HCT116 (cell line): ENCODE measurements around the gene TUT1.
A peak's percentile ranks its signal among the peaks of the same experiment; 100 is the strongest.

ENCODE experiments used
- CEBPB ChIP-seq: IDR thresholded peaks from 2 replicates; pipeline ENCODE4 v1.6.1; 2012; ENCODE audit warnings: low read depth
- EZH2 ChIP-seq: fragments of 200-600 bp; sonication (generic); IDR thresholded peaks from 2 replicates; pipeline ENCODE4 v1.6.1; 2017; ENCODE audit warnings: antibody characterized with exemption, mixed run types
- EZH2phosphoT487 ChIP-seq: fragments of 200-600 bp; IDR thresholded peaks from 2 replicates; pipeline ENCODE4 v1.6.1; 2018; ENCODE audit warnings: antibody characterized with exemption, borderline replicate concordance
- POLR2A ChIP-seq: IDR thresholded peaks from 2 replicates; pipeline ENCODE4 v1.7.0; 2011; ENCODE audit warnings: borderline replicate concordance; ENCODE audit not compliant: insufficient read depth, insufficient read length; ENCODE audit errors: extremely low read depth
- SRF ChIP-seq: IDR thresholded peaks from 2 replicates; pipeline ENCODE4 v1.6.1; 2012; ENCODE audit warnings: low read depth
- ZNF274 ChIP-seq: fragments of 200-500 bp; sonication (Bioruptor generic); IDR thresholded peaks from 2 replicates; pipeline ENCODE4 v1.6.1; 2014; ENCODE audit warnings: mild to moderate bottlenecking, low read depth, low read length, inconsistent platforms
- TF ChIP-seq, protein P1 (sequence below), 3 experiments: fragments of 200-600 bp in 1 of 3; sonication (generic) in 1 of 3; IDR thresholded peaks in 2 of 3; conservative IDR thresholded peaks in 1 of 3; 2 replicates each; pipeline ENCODE4 v1.5.1; 2012 to 2017; ENCODE audit warnings: low read depth in 2 of 3, low read length in 2 of 3, antibody characterized with exemption in 1 of 3, borderline replicate concordance in 1 of 3, control low read depth in 1 of 3, mild to moderate bottlenecking in 1 of 3, mixed read lengths in 1 of 3, mixed run types in 1 of 3, moderate library complexity in 1 of 3; ENCODE audit not compliant: insufficient read depth in 1 of 3
- TF ChIP-seq, protein P2 (sequence below): IDR thresholded peaks from 2 replicates; pipeline ENCODE4 v1.6.1; 2012; ENCODE audit warnings: low read depth
- TF ChIP-seq, protein P3 (sequence below): IDR thresholded peaks from 2 replicates; pipeline ENCODE4 v1.6.1; 2011; ENCODE audit warnings: mild to moderate bottlenecking, low read length, moderate library complexity; ENCODE audit not compliant: insufficient replicate concordance; ENCODE audit errors: extremely low read depth
- TF ChIP-seq, protein P4 (sequence below): IDR thresholded peaks from 2 replicates; pipeline ENCODE4 v1.6.1; 2012

DNA sequence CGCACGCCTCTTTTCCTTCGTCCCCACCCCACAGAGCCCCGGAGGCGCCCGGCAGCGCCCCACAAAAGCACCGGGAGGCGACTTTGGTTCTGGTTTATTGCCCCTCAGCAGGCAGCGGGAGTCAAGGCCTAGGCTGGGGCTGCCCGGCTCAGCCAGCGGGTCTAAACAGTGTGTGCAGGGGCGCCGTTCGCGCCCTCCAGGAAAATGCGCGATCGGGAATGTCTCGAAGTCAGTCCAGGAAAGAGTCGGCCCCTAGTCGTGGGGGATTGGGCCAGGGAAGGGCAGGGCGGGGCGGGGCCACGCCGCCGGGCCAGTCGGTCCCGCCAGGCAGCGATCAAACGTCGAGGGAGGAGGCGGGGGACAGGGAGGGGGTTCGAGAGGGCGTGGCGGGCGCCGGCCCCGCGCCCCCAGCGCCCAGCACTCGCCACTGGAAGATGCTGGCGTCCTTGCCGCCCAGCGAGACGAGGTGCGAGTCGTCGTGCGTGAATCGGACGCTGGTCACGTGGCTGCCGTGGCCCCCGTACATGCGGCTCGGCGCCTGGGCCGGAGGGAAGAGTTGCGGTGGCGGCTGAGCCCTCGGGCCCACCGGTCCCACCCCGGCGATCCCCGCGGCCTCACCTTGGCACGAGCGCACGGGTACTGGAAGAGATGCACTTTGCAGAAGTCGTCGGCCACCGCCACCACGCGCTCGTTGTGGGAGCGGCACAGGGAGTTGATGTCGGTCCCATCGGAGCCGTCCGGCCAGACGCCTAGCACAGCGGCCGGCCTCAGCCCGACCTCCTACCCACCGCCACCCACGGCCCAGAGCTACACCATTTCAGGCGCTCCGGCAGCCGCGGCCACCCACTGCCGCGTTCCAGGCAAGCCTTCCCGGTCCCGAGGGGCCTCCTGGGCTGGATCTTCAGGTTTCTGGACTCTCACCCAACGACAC lies 11.1 kb upstream of the TUT1 start:
- TF ChIP-seq POLR2A (peak; percentile 17), EZH2 (no peak), CEBPB (no peak), SRF (no peak), EZH2phosphoT487 (no peak), ZNF274 (no peak)
- TF ChIP-seq, protein P1, sequence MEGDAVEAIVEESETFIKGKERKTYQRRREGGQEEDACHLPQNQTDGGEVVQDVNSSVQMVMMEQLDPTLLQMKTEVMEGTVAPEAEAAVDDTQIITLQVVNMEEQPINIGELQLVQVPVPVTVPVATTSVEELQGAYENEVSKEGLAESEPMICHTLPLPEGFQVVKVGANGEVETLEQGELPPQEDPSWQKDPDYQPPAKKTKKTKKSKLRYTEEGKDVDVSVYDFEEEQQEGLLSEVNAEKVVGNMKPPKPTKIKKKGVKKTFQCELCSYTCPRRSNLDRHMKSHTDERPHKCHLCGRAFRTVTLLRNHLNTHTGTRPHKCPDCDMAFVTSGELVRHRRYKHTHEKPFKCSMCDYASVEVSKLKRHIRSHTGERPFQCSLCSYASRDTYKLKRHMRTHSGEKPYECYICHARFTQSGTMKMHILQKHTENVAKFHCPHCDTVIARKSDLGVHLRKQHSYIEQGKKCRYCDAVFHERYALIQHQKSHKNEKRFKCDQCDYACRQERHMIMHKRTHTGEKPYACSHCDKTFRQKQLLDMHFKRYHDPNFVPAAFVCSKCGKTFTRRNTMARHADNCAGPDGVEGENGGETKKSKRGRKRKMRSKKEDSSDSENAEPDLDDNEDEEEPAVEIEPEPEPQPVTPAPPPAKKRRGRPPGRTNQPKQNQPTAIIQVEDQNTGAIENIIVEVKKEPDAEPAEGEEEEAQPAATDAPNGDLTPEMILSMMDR (IDR thresholded peaks at IDR 0.05 in 2 of 3, conservative IDR thresholded peaks at IDR 0.05 in 1 of 3; ENCODE audit: borderline replicate concordance in 1 of 3, insufficient read depth in 1 of 3, low read depth in 2 of 3, low read length in 2 of 3) = no peak
- TF ChIP-seq, protein P2, sequence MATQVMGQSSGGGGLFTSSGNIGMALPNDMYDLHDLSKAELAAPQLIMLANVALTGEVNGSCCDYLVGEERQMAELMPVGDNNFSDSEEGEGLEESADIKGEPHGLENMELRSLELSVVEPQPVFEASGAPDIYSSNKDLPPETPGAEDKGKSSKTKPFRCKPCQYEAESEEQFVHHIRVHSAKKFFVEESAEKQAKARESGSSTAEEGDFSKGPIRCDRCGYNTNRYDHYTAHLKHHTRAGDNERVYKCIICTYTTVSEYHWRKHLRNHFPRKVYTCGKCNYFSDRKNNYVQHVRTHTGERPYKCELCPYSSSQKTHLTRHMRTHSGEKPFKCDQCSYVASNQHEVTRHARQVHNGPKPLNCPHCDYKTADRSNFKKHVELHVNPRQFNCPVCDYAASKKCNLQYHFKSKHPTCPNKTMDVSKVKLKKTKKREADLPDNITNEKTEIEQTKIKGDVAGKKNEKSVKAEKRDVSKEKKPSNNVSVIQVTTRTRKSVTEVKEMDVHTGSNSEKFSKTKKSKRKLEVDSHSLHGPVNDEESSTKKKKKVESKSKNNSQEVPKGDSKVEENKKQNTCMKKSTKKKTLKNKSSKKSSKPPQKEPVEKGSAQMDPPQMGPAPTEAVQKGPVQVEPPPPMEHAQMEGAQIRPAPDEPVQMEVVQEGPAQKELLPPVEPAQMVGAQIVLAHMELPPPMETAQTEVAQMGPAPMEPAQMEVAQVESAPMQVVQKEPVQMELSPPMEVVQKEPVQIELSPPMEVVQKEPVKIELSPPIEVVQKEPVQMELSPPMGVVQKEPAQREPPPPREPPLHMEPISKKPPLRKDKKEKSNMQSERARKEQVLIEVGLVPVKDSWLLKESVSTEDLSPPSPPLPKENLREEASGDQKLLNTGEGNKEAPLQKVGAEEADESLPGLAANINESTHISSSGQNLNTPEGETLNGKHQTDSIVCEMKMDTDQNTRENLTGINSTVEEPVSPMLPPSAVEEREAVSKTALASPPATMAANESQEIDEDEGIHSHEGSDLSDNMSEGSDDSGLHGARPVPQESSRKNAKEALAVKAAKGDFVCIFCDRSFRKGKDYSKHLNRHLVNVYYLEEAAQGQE = no peak
- TF ChIP-seq, protein P3, sequence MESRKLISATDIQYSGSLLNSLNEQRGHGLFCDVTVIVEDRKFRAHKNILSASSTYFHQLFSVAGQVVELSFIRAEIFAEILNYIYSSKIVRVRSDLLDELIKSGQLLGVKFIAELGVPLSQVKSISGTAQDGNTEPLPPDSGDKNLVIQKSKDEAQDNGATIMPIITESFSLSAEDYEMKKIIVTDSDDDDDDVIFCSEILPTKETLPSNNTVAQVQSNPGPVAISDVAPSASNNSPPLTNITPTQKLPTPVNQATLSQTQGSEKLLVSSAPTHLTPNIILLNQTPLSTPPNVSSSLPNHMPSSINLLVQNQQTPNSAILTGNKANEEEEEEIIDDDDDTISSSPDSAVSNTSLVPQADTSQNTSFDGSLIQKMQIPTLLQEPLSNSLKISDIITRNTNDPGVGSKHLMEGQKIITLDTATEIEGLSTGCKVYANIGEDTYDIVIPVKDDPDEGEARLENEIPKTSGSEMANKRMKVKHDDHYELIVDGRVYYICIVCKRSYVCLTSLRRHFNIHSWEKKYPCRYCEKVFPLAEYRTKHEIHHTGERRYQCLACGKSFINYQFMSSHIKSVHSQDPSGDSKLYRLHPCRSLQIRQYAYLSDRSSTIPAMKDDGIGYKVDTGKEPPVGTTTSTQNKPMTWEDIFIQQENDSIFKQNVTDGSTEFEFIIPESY = no peak
- TF ChIP-seq, protein P4, sequence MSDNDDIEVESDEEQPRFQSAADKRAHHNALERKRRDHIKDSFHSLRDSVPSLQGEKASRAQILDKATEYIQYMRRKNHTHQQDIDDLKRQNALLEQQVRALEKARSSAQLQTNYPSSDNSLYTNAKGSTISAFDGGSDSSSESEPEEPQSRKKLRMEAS = no peak
